Measurements from ENCODE around the gene PTPRC.

DNA sequence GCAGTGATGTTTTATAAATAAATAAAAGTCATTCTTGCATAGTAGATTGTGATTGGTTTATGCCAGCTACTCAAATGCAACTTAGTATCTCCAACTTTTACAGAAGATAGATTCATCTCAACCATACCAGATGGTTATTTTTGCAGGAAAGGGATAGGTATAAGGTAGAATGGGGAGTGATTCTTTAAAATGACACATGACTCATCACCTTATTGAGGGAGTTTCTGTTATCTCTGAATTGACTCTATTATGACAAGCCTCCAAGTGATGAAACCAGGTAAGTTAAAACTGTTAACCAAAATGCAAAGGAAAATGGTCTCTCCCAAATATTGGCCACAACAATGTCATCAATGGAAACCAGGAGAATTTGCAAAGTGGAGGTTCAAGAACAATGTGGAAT lies 54.5 kb downstream of the PTPRC start:
- TF ChIP-seq, protein P1, sequence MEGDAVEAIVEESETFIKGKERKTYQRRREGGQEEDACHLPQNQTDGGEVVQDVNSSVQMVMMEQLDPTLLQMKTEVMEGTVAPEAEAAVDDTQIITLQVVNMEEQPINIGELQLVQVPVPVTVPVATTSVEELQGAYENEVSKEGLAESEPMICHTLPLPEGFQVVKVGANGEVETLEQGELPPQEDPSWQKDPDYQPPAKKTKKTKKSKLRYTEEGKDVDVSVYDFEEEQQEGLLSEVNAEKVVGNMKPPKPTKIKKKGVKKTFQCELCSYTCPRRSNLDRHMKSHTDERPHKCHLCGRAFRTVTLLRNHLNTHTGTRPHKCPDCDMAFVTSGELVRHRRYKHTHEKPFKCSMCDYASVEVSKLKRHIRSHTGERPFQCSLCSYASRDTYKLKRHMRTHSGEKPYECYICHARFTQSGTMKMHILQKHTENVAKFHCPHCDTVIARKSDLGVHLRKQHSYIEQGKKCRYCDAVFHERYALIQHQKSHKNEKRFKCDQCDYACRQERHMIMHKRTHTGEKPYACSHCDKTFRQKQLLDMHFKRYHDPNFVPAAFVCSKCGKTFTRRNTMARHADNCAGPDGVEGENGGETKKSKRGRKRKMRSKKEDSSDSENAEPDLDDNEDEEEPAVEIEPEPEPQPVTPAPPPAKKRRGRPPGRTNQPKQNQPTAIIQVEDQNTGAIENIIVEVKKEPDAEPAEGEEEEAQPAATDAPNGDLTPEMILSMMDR (IDR thresholded peaks at IDR 0.05) = no peak
- TF ChIP-seq POLR2A (IDR thresholded peaks at IDR 0.05) = no peak
- TF ChIP-seq EP300 (IDR thresholded peaks at IDR 0.05) = no peak
- no peak for TF ChIP-seq POLR2AphosphoS5 (IDR thresholded peaks at IDR 0.05)
